ENCODE measurements around the gene NIPA2.

GRCh38 chr15:22917556-22917955 is 79.1 kb downstream of the NIPA2 start:
- TF ChIP-seq POLR2A (IDR thresholded peaks at IDR 0.05; ENCODE audit: low read depth) (no peak), CTCF (IDR thresholded peaks at IDR 0.05) (no peak)
